ENCODE results near the gene GIMAP7.
"Not testable (repeated sequence)": the region's sequence is repeated elsewhere in the genome, so short reads cannot be mapped to it uniquely, and the experiment has no call there.

The GIMAP7 gene

GRCh38 chr7:150476285-150476684, 38.4 kb upstream of the GIMAP7 start:
- in situ Hi-C loops (cut with HindIII; ENCODE audit: low sequenced_read_pairs), result no loop called here
- no peak overlapping the region for H3K4me3 ChIP-seq (ENCODE audit: low read depth, low read length)
- no peak for DNase-seq (ENCODE audit: low read depth)
- no peak for TF ChIP-seq CTCF (IDR thresholded peaks at IDR 0.05; ENCODE audit: low read depth, low read length, missing control alignments)

GRCh38 chr7:150476819-150477631, 37.6 kb upstream of the GIMAP7 start:
- H3K4me3 ChIP-seq (ENCODE audit: low read depth, low read length), result no peak overlapping the region
- in situ Hi-C loops (cut with HindIII; ENCODE audit: low sequenced_read_pairs), result no loop called here
- no peak for TF ChIP-seq CTCF (IDR thresholded peaks at IDR 0.05; ENCODE audit: low read depth, low read length, missing control alignments)
- DNase-seq (ENCODE audit: low read depth), result no peak

- in situ Hi-C loops (cut with HindIII; ENCODE audit: low sequenced_read_pairs), result no loop called here
- no peak for TF ChIP-seq CTCF (IDR thresholded peaks at IDR 0.05; ENCODE audit: low read depth, low read length, missing control alignments)
- no peak overlapping the region for H3K4me3 ChIP-seq (ENCODE audit: low read depth, low read length)
- no peak for DNase-seq (ENCODE audit: low read depth)
These were observed 35.5 kb upstream of the GIMAP7 start for GRCh38 chr7:150479023-150479716.

GRCh38 chr7:150481186-150481920, 33.3 kb upstream of the GIMAP7 start:
- DNase-seq (ENCODE audit: low read depth), result no peak
- TF ChIP-seq CTCF (IDR thresholded peaks at IDR 0.05; ENCODE audit: low read depth, low read length, missing control alignments), result no peak
- no peak overlapping the region for H3K4me3 ChIP-seq (ENCODE audit: low read depth, low read length)
- in situ Hi-C loops (cut with HindIII; ENCODE audit: low sequenced_read_pairs), result no loop called here

GRCh38 chr7:150481922-150482321, 32.8 kb upstream of the GIMAP7 start:
- no peak overlapping the region for H3K4me3 ChIP-seq (ENCODE audit: low read depth, low read length)
- DNase-seq (ENCODE audit: low read depth), result no peak
- TF ChIP-seq CTCF (IDR thresholded peaks at IDR 0.05; ENCODE audit: low read depth, low read length, missing control alignments), result no peak
- in situ Hi-C loops (cut with HindIII; ENCODE audit: low sequenced_read_pairs), result no loop called here

GRCh38 chr7:150483514-150483913, 31.2 kb upstream of the GIMAP7 start:
- H3K4me3 ChIP-seq (ENCODE audit: low read depth, low read length); DNase-seq (ENCODE audit: low read depth); in situ Hi-C loops (cut with HindIII; ENCODE audit: low sequenced_read_pairs): not testable (repeated sequence)

GRCh38 chr7:150484071-150484470, 30.6 kb upstream of the GIMAP7 start:
- in situ Hi-C loops (cut with HindIII; ENCODE audit: low sequenced_read_pairs); DNase-seq (ENCODE audit: low read depth); H3K4me3 ChIP-seq (ENCODE audit: low read depth, low read length): not testable (repeated sequence)
